Measurements from ENCODE around the gene ECEL1. TPM values are rescaled to one million over a fixed set of nuclear protein-coding genes. Genes with fewer than 3 reads are reported as not detected.
"Not testable (repeated sequence)": the region's sequence is repeated elsewhere in the genome, so short reads cannot be mapped to it uniquely, and the experiment has no call there.

Gene ECEL1
- total RNA-seq, 4 donors from 2014 or later: 0.68 to 0.83 TPM; not detected in 2

- no peaks in the 10 kb centered on the region for H3K9me3 ChIP-seq
- H3K27ac ChIP-seq: no peak overlapping the region
- no peaks in the 10 kb centered on the region for H3K36me3 ChIP-seq
- TF ChIP-seq, protein P1, sequence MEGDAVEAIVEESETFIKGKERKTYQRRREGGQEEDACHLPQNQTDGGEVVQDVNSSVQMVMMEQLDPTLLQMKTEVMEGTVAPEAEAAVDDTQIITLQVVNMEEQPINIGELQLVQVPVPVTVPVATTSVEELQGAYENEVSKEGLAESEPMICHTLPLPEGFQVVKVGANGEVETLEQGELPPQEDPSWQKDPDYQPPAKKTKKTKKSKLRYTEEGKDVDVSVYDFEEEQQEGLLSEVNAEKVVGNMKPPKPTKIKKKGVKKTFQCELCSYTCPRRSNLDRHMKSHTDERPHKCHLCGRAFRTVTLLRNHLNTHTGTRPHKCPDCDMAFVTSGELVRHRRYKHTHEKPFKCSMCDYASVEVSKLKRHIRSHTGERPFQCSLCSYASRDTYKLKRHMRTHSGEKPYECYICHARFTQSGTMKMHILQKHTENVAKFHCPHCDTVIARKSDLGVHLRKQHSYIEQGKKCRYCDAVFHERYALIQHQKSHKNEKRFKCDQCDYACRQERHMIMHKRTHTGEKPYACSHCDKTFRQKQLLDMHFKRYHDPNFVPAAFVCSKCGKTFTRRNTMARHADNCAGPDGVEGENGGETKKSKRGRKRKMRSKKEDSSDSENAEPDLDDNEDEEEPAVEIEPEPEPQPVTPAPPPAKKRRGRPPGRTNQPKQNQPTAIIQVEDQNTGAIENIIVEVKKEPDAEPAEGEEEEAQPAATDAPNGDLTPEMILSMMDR (IDR thresholded peaks at IDR 0.05): no peak
- no peak for TF ChIP-seq POLR2AphosphoS5 (IDR thresholded peaks at IDR 0.05)
- TF ChIP-seq EP300 (IDR thresholded peaks at IDR 0.05): no peak
- no peak for TF ChIP-seq POLR2A (IDR thresholded peaks at IDR 0.05)
- H3K4me1 ChIP-seq: no peaks in the 10 kb centered on the region
- H3K4me3 ChIP-seq: no peak overlapping the region
- H3K27me3 ChIP-seq: peaks cover 11% of the 10 kb centered on the region
- DNase-seq (ENCODE audit: low spot score in 2 of 2): no peak
- 93% methylated on average over 7 of the region's 7 CpGs for WGBS
These were observed 51.8 kb downstream of the ECEL1 start for GRCh38 chr2:232435805-232436204.

- Histone ChIP-seq H3K27ac (no peak overlapping the region), H3K4me1 (no peaks in the 10 kb centered on the region), H3K36me3 (no peaks in the 10 kb centered on the region), H3K27me3 (peaks cover 11% of the 10 kb centered on the region), H3K4me3 (no peak overlapping the region), H3K9me3 (no peaks in the 10 kb centered on the region)
- DNase-seq (ENCODE audit: low spot score in 2 of 2): no peak
- WGBS: 88% methylated on average over 4 of the region's 4 CpGs
- no peak for TF ChIP-seq POLR2AphosphoS5 (IDR thresholded peaks at IDR 0.05)
- no peak for TF ChIP-seq POLR2A (IDR thresholded peaks at IDR 0.05)
- no peak for TF ChIP-seq EP300 (IDR thresholded peaks at IDR 0.05)
- TF ChIP-seq, protein P1 (IDR thresholded peaks at IDR 0.05): no peak
These were observed 52.3 kb downstream of the ECEL1 start for GRCh38 chr2:232435375-232435648.

- Histone ChIP-seq H3K27ac (no peak overlapping the region), H3K27me3 (peaks cover 11% of the 10 kb centered on the region), H3K9me3 (no peaks in the 10 kb centered on the region), H3K36me3 (no peaks in the 10 kb centered on the region), H3K4me1 (no peaks in the 10 kb centered on the region), H3K4me3 (no peak overlapping the region)
- TF ChIP-seq, protein P1 (IDR thresholded peaks at IDR 0.05): no peak
- no peak for TF ChIP-seq EP300 (IDR thresholded peaks at IDR 0.05)
- TF ChIP-seq POLR2AphosphoS5 (IDR thresholded peaks at IDR 0.05): no peak
- TF ChIP-seq POLR2A (IDR thresholded peaks at IDR 0.05): no peak
- 88% methylated on average over 6 of the region's 12 CpGs for WGBS
- DNase-seq (ENCODE audit: low spot score in 2 of 2): no peak
These were observed 52.9 kb downstream of the ECEL1 start for GRCh38 chr2:232434563-232435374.

- Histone ChIP-seq H3K9me3 (no peaks in the 10 kb centered on the region), H3K27me3 (peaks cover 8% of the 10 kb centered on the region), H3K4me3 (no peak overlapping the region), H3K27ac (no peak overlapping the region), H3K4me1 (no peaks in the 10 kb centered on the region), H3K36me3 (no peaks in the 10 kb centered on the region)
- TF ChIP-seq POLR2A (IDR thresholded peaks at IDR 0.05): no peak
- TF ChIP-seq EP300 (IDR thresholded peaks at IDR 0.05): no peak
- TF ChIP-seq POLR2AphosphoS5 (IDR thresholded peaks at IDR 0.05): no peak
- TF ChIP-seq, protein P1 (IDR thresholded peaks at IDR 0.05): no peak
- no peak for DNase-seq (ENCODE audit: low spot score in 2 of 2)
- WGBS: 83% methylated on average over 8 of the region's 9 CpGs
These were observed 53.5 kb downstream of the ECEL1 start for GRCh38 chr2:232434091-232434490.

GRCh38 chr2:232433622-232434021 is 54.0 kb downstream of the ECEL1 start:
- H3K4me1 ChIP-seq; H3K27ac ChIP-seq; H3K4me3 ChIP-seq; DNase-seq (ENCODE audit: low spot score in 2 of 2); H3K27me3 ChIP-seq; H3K36me3 ChIP-seq; H3K9me3 ChIP-seq: not testable (repeated sequence)
- WGBS: 89% methylated on average over 7 of the region's 9 CpGs
